ENCODE data around the gene RAB5IF. TPM values are rescaled to one million over a fixed set of nuclear protein-coding genes. Genes with fewer than 3 reads are reported as not detected.

RAB5IF gene
- total RNA-seq, 5 donors from 2014 or later (not counting 1 experiment from before 2014, with no cell fraction given) = 53.6 to 72.2 (median 59.9) TPM

DNA sequence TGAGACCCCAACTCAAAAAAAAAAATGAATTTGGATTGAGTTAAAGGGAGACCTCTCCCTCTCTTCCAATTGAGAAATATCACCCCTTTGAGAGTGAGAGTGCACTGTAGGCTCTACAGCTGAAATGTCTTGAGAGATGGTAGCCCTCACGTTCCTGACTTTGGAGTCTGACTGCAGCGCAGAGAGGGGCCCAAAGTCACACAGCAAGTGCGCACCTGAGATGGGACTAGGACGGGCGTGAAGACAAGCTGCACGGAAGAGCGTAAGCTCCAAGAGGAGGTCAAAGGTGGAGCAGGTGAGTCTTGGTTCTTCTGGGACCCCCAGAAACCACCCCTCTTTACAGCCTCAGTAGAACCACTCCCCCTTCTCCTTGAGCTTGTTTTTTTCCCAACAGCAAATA, 39.8 kb downstream of the RAB5IF start:
- Histone ChIP-seq H3K4me1 (ENCODE audit: control insufficient read depth in 1 of 2, extremely low read depth in 1 of 2, insufficient read depth in 2 of 2, low read length in 2 of 2) (peaks cover 25 to 64% of the 10 kb centered on the region in 2 experiments), H3K36me3 (ENCODE audit: control insufficient read depth in 2 of 2, extremely low read depth in 1 of 2, insufficient read depth in 1 of 2, low read length in 1 of 2) (peaks cover 12 to 20% of the 10 kb centered on the region in 2 donors), H3K9me3 (no peaks in the 10 kb centered on the region), H3K27me3 (replicated peaks in 1 of 2; ENCODE audit: control insufficient read depth in 2 of 2, extremely low read depth in 1 of 2, insufficient read depth in 2 of 2, low read length in 1 of 2) (no peaks in the 10 kb centered on the region), H3K4me3 (ENCODE audit: control insufficient read depth in 1 of 2, extremely low read depth in 1 of 2, low read length in 1 of 2) (peak overlapping the region; percentile 61 to 73), H3K27ac (ENCODE audit: low read length) (peak overlapping the region; percentile 77)
- WGBS (ENCODE audit: insufficient coverage) = 12% methylated on average over 2 of the region's 7 CpGs
- peak overlapping the region; percentile 93 to 96 (median 95) for H3K4me3 Mint-ChIP-seq
- H3K36me3 Mint-ChIP-seq = peaks cover 12% of the 10 kb centered on the region
- ChIA-PET CTCF (interaction anchor here (0.5 to 2.9 kb wide), 11 partner anchors 13 to 256 kb away, joined by 3 to 10 read pairs (median 3); partner anchors contain the start of gene RAB5IF (in 1 of the 2)), POLR2A (interaction anchor here (0.5 to 1.0 kb wide), 4 partner anchors 31 to 1035 kb away, joined by 3 to 6 read pairs (median 4); no protein-coding TSS in a partner anchor)
- ATAC-seq (replicated peaks in 1 of 4) = peak in 2 of 4 experiments; percentile 21 to 30
- peaks cover 55 to 63% (median 62%) of the 10 kb centered on the region in 3 donors for H3K4me1 Mint-ChIP-seq
- H3K27me3 Mint-ChIP-seq = no peaks in the 10 kb centered on the region
- H3K9me3 Mint-ChIP-seq = no peaks in the 10 kb centered on the region
- peak in 1 of 35 experiments; percentile 25 for DNase-seq
- peak overlapping the region; percentile 98 to 100 for H3K27ac Mint-ChIP-seq

DNA sequence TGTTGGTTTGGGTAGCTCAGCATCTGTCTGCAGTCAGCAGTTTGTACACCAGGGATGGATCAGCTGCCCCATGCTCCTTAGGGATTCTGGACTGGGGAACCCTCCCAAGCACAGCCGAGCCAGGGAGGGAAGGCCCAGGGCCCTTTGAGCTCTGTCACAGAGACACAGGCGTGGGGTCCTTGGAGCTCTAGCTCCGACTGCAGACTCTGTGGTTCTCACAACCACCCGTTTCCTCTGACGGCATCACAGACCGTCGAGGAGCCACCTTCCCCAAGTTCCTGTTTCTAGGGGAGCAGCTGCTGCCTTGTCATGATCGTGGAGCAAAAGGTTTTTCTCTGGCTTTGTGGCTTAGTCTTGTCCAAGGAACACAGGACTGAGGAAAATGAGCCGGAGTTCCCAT, 40.4 kb downstream of the RAB5IF start, which contains the start of gene SLA2:
Gene SLA2 (minus strand): TSS at position 199 of the 400 bp plus-strand sequence. CDS start 4,861 bp downstream, outside the sequence.
- WGBS (ENCODE audit: insufficient coverage) = 2% methylated on average over 7 of the region's 9 CpGs
- peaks cover 25 to 60% of the 10 kb centered on the region in 2 experiments for H3K4me1 ChIP-seq (ENCODE audit: control insufficient read depth in 1 of 2, extremely low read depth in 1 of 2, insufficient read depth in 2 of 2, low read length in 2 of 2)
- no peaks in the 10 kb centered on the region for H3K9me3 ChIP-seq
- Mint-ChIP-seq H3K4me1 (peaks cover 55 to 61% (median 61%) of the 10 kb centered on the region in 3 donors), H3K27ac (peak within 1 kb of the TSS; percentile 98 to 100), H3K27me3 (no peaks in the 10 kb centered on the region), H3K9me3 (no peaks in the 10 kb centered on the region), H3K4me3 (peak within 1 kb of the TSS; percentile 93 to 96 (median 95)), H3K36me3 (peaks cover 12% of the 10 kb centered on the region)
- DNase-seq (peak; percentile 44 to 84 (median 71)), ATAC-seq (replicated peaks in 1 of 4) (peak; percentile 82 to 89 (median 88))
- POLR2A ChIA-PET = interaction anchor here (0.5 to 1.0 kb wide), 5 partner anchors 20 to 1036 kb away, joined by 3 to 6 read pairs (median 4); no protein-coding TSS in a partner anchor
- H3K27me3 ChIP-seq (replicated peaks in 1 of 2; ENCODE audit: control insufficient read depth in 2 of 2, extremely low read depth in 1 of 2, insufficient read depth in 2 of 2, low read length in 1 of 2) = no peaks in the 10 kb centered on the region
- H3K36me3 ChIP-seq (ENCODE audit: control insufficient read depth in 2 of 2, extremely low read depth in 1 of 2, insufficient read depth in 1 of 2, low read length in 1 of 2) = peaks cover 8 to 16% of the 10 kb centered on the region in 2 donors
- H3K27ac ChIP-seq (ENCODE audit: low read length) = peak within 1 kb of the TSS; percentile 77
- CTCF ChIA-PET = interaction anchor here in 1 of 2 donors (0.5 to 2.9 kb wide), 12 partner anchors 12 to 190 kb away, joined by 3 to 10 read pairs (median 3); partner anchors contain the start of gene RAB5IF
- peak within 1 kb of the TSS; percentile 61 to 73 for H3K4me3 ChIP-seq (ENCODE audit: control insufficient read depth in 1 of 2, extremely low read depth in 1 of 2, low read length in 1 of 2)

DNA sequence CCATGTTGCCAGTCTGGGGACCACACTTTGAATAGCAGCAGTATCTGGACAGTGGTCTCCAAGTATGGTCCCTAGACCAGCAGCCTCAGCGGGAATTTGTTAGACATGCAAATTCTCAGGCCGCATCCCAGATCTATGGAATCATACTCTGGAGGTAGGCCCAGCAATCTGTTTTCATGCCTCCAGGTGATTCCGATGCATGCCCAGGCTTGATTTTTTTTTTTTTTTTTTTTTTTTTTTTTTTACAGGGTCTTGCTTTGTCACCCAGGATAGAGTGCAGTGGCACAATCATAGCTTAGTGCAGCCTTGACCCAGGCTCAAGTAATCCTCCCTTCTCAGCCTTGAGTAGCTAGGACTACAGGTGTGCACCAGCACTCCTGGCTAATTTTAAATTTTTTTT, 41.1 kb downstream of the RAB5IF start:
- ChIA-PET CTCF (interaction anchor here in 1 of 2 donors (0.5 to 2.9 kb wide), 4 partner anchors 34 to 75 kb away, joined by 3 to 10 read pairs (median 8); partner anchors contain the start of gene RAB5IF), POLR2A (interaction anchor here in 1 of 2 donors (0.6 to 0.7 kb wide), 3 partner anchors 12 to 397 kb away, joined by 3 to 11 read pairs (median 3); no protein-coding TSS in a partner anchor)
- H3K27ac Mint-ChIP-seq = peak overlapping the region; percentile 98 to 100
- peak overlapping the region; percentile 93 to 96 (median 95) for H3K4me3 Mint-ChIP-seq
- 100% methylated on average over 2 of the region's 3 CpGs for WGBS (ENCODE audit: insufficient coverage)
- Histone ChIP-seq H3K4me3 (ENCODE audit: control insufficient read depth in 1 of 2, extremely low read depth in 1 of 2, low read length in 1 of 2) (no peak overlapping the region), H3K27ac (ENCODE audit: low read length) (peak overlapping the region; percentile 77), H3K9me3 (no peaks in the 10 kb centered on the region), H3K4me1 (ENCODE audit: control insufficient read depth in 1 of 2, extremely low read depth in 1 of 2, insufficient read depth in 2 of 2, low read length in 2 of 2) (peaks cover 25 to 53% of the 10 kb centered on the region in 2 experiments), H3K27me3 (replicated peaks in 1 of 2; ENCODE audit: control insufficient read depth in 2 of 2, extremely low read depth in 1 of 2, insufficient read depth in 2 of 2, low read length in 1 of 2) (no peaks in the 10 kb centered on the region), H3K36me3 (ENCODE audit: control insufficient read depth in 2 of 2, extremely low read depth in 1 of 2, insufficient read depth in 1 of 2, low read length in 1 of 2) (peaks cover 5 to 9% of the 10 kb centered on the region in 2 donors)
- H3K36me3 Mint-ChIP-seq = peaks cover 12% of the 10 kb centered on the region
- H3K27me3 Mint-ChIP-seq = no peaks in the 10 kb centered on the region
- DNase-seq (no peak), ATAC-seq (replicated peaks in 1 of 4) (no peak)
- H3K4me1 Mint-ChIP-seq = peaks cover 50 to 54% (median 54%) of the 10 kb centered on the region in 3 donors
- H3K9me3 Mint-ChIP-seq = no peaks in the 10 kb centered on the region

DNA sequence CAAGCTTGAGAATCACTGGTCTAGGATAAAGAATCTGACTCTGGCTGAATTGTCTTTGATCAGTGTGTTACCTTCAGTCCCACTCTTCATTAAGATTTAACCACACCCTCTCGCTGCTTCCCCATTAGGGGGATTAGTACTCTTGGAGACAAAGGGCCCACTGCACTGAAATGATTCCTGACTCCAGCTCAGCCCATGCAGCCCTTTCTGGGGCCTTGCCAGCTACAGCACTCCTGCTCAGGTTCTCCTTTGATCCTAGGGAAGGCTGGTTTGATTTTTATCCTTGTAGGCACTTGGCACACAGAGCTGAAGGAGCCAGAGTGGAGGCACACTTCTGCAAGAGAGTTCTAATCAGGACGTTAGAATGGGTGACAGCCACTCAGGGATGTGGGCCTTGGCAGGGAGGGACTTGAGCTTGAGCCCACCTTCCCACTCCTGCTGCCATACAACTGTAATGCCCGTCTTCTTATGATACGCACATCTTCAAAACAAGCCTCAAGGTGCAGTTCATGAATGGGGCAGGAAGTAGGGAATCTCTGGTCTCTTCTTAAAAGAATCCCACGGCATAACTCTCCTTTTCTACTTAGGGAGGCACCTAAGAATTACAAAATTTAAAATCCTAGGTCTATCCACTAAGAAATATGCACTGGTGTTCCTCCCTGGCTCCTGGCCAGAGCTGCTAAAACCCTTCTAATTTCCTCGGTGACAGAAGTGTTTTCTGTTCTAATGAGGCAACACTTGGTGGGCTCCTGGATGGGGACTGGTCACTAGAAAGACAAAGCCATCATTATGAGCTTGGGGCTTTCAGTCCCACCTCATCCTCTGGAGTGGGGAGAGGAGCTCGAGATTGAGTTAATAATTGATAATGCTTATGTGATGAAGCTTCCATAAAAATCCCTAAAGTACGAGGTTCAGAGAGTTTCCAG, 41.9 kb downstream of the RAB5IF start:
- Mint-ChIP-seq H3K27ac (peak overlapping the region; percentile 98 to 100), H3K27me3 (no peaks in the 10 kb centered on the region), H3K4me1 (peaks cover 44 to 47% (median 46%) of the 10 kb centered on the region in 3 donors), H3K9me3 (no peaks in the 10 kb centered on the region), H3K36me3 (peaks cover 16% of the 10 kb centered on the region), H3K4me3 (peak overlapping the region; percentile 7 to 35 (median 16))
- CTCF ChIA-PET = interaction anchor here in 1 of 2 donors (0.5 kb wide), 1 partner anchor 53 kb away, joined by 5 read pairs; no protein-coding TSS in a partner anchor
- Histone ChIP-seq H3K4me3 (ENCODE audit: control insufficient read depth in 1 of 2, extremely low read depth in 1 of 2, low read length in 1 of 2) (no peak overlapping the region), H3K36me3 (ENCODE audit: control insufficient read depth in 2 of 2, extremely low read depth in 1 of 2, insufficient read depth in 1 of 2, low read length in 1 of 2) (peaks cover 5 to 7% of the 10 kb centered on the region in 2 donors), H3K27ac (ENCODE audit: low read length) (no peak overlapping the region), H3K9me3 (no peaks in the 10 kb centered on the region), H3K27me3 (replicated peaks in 1 of 2; ENCODE audit: control insufficient read depth in 2 of 2, extremely low read depth in 1 of 2, insufficient read depth in 2 of 2, low read length in 1 of 2) (no peaks in the 10 kb centered on the region), H3K4me1 (ENCODE audit: control insufficient read depth in 1 of 2, extremely low read depth in 1 of 2, insufficient read depth in 2 of 2, low read length in 2 of 2) (peaks cover 21 to 46% of the 10 kb centered on the region in 2 experiments)
- no CpG with 5 or more reads among the region's 8 CpGs for WGBS (ENCODE audit: insufficient coverage)
- POLR2A ChIA-PET = interaction anchor here (0.5 to 0.7 kb wide), 4 partner anchors 10 to 134 kb away, joined by 3 to 11 read pairs (median 8); no protein-coding TSS in a partner anchor
- ATAC-seq (replicated peaks in 1 of 4) (no peak), DNase-seq (peak in 1 of 35 experiments; percentile 1)

DNA sequence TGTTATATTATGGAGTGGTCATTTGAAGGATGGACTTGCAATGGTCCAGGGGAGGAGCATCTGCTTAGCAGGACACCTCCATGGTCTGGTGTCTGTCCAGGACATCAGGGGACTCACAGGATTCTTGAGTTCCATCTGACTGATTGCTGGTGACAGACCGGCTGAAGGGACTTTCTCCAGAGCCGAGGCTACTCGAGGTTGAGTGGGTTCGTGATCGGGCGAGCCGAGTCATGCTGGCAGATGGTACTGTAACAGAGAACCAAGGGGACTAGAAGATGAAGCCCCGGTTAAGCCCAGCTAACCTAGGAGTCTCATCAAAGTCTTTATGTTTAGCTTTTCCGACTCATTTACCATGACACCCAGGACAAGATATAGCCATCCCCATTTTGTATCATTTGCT, 47.9 kb downstream of the RAB5IF start:
- Mint-ChIP-seq H3K4me1 (peaks cover 11 to 15% (median 14%) of the 10 kb centered on the region in 3 donors), H3K27ac (no peak overlapping the region), H3K9me3 (no peaks in the 10 kb centered on the region), H3K27me3 (no peaks in the 10 kb centered on the region), H3K4me3 (no peak overlapping the region), H3K36me3 (peaks cover 30% of the 10 kb centered on the region)
- no peaks in the 10 kb centered on the region for H3K9me3 ChIP-seq
- 99% methylated on average over 8 of the region's 9 CpGs for WGBS (ENCODE audit: insufficient coverage)
- ChIA-PET CTCF (no interaction called here), POLR2A (no interaction called here)
- ATAC-seq (replicated peaks in 1 of 4) = no peak
- no peak overlapping the region for H3K27ac ChIP-seq (ENCODE audit: low read length)
- H3K27me3 ChIP-seq (replicated peaks in 1 of 2; ENCODE audit: control insufficient read depth in 2 of 2, extremely low read depth in 1 of 2, insufficient read depth in 2 of 2, low read length in 1 of 2) = no peaks in the 10 kb centered on the region
- no peak for DNase-seq
- no peak overlapping the region for H3K4me3 ChIP-seq (ENCODE audit: control insufficient read depth in 1 of 2, extremely low read depth in 1 of 2, low read length in 1 of 2)
- H3K4me1 ChIP-seq (ENCODE audit: control insufficient read depth in 1 of 2, extremely low read depth in 1 of 2, insufficient read depth in 2 of 2, low read length in 2 of 2) = peaks cover 5% of the 10 kb centered on the region in 2 experiments
- H3K36me3 ChIP-seq (ENCODE audit: control insufficient read depth in 2 of 2, extremely low read depth in 1 of 2, insufficient read depth in 1 of 2, low read length in 1 of 2) = peaks cover 2 to 17% of the 10 kb centered on the region in 2 donors

DNA sequence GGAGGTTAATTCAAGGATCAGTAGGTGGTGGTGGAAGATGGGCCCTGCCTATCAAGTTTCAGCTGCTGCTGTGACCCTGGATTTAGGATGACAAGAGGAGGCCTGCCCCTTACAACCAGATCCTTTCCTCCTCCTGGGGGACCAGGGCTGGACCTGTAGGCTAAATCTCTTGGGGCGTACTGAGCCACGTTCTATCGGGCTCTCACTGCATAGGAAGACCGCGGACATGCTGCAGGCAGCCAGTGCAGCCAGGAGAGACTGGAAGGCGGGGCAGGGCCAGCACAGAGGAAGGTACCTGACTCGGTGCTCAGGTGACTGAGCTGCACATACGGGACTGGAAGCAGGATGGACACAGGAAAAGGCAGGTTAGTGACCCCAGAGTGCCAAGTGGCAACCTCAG, 48.9 kb downstream of the RAB5IF start:
- ATAC-seq (replicated peaks in 1 of 4) = no peak
- Mint-ChIP-seq H3K4me1 (peaks cover 18 to 23% (median 22%) of the 10 kb centered on the region in 3 donors), H3K27ac (no peak overlapping the region), H3K4me3 (no peak overlapping the region), H3K36me3 (peaks cover 30% of the 10 kb centered on the region), H3K27me3 (no peaks in the 10 kb centered on the region), H3K9me3 (no peaks in the 10 kb centered on the region)
- peaks cover 2 to 17% of the 10 kb centered on the region in 2 donors for H3K36me3 ChIP-seq (ENCODE audit: control insufficient read depth in 2 of 2, extremely low read depth in 1 of 2, insufficient read depth in 1 of 2, low read length in 1 of 2)
- WGBS (ENCODE audit: insufficient coverage) = 98% methylated on average over 8 of the region's 8 CpGs
- H3K9me3 ChIP-seq = no peaks in the 10 kb centered on the region
- H3K27me3 ChIP-seq (replicated peaks in 1 of 2; ENCODE audit: control insufficient read depth in 2 of 2, extremely low read depth in 1 of 2, insufficient read depth in 2 of 2, low read length in 1 of 2) = no peaks in the 10 kb centered on the region
- CTCF ChIA-PET = interaction anchor here in 1 of 2 donors (0.5 kb wide), 1 partner anchor 33 kb away, joined by 3 read pairs; no protein-coding TSS in a partner anchor
- peaks cover 10 to 11% of the 10 kb centered on the region in 2 experiments for H3K4me1 ChIP-seq (ENCODE audit: control insufficient read depth in 1 of 2, extremely low read depth in 1 of 2, insufficient read depth in 2 of 2, low read length in 2 of 2)
- no peak for DNase-seq
- no peak overlapping the region for H3K4me3 ChIP-seq (ENCODE audit: control insufficient read depth in 1 of 2, extremely low read depth in 1 of 2, low read length in 1 of 2)
- no peak overlapping the region for H3K27ac ChIP-seq (ENCODE audit: low read length)
- POLR2A ChIA-PET = no interaction called here

Measured in T-cell (primary cell).